ENCODE measurements around the gene MALL. TPM values are rescaled to one million over a fixed set of nuclear protein-coding genes. Genes with fewer than 3 reads are reported as not detected.

The MALL gene
- total and polyA plus RNA-seq, 4 donors, result 1.6 to 4.2 (median 2.7) TPM

DNA sequence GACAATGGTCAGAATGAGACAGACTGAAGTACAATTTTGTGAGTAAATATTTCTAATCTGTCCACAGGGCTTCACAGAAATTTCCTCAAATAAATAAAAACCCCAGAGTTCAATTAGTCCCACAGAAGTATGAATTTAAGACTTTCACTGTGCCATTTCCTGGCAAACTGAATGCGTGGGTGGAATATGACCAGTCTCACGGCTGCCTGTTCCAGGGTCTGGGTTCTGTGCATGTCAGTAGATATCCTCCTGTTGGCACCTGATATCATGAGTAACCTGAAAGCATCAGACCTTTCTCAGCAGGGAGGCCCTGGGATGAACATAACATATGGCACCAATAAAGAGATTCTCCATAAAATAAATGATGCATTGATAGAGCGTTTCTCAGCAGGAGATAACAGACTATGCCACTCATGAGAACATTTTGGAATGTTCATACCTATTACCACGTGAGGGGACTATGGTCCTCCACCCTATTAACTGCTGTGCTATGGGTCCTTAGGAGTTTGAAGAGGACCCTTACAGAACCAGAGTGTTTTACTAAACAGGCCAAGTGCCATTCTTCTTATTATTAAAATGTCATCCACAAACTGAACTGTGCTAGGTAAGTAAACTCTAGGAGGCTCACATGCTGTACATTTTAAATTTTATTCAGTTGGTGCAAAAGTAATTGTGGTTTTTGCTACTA is 10.6 kb upstream of the MALL start:
- no peak overlapping the region for H3K4me3 ChIP-seq (ENCODE audit: low read depth in 1 of 3, low read length in 3 of 3)
- H3K9ac ChIP-seq (ENCODE audit: low read depth in 1 of 2, low read length in 2 of 2), result no peak overlapping the region
- H3K36me3 ChIP-seq (ENCODE audit: control insufficient read depth in 4 of 4, insufficient read depth in 3 of 4, low read depth in 1 of 4, low read length in 3 of 4), result no peaks in the 10 kb centered on the region
- no peaks in the 10 kb centered on the region for H3K27me3 ChIP-seq (ENCODE audit: control insufficient read depth in 4 of 4, insufficient read depth in 4 of 4, low read length in 3 of 4)
- no peaks in the 10 kb centered on the region for H3K9me3 ChIP-seq (ENCODE audit: control insufficient read depth in 4 of 4, low read length in 3 of 4)
- H3K4me1 ChIP-seq (ENCODE audit: control insufficient read depth in 4 of 4, insufficient read depth in 4 of 4, low read length in 3 of 4), result no peaks in the 10 kb centered on the region
- no peak overlapping the region for H3K27ac ChIP-seq (ENCODE audit: low read depth in 1 of 2, low read length in 2 of 2)
- no peak for TF ChIP-seq GABPA (IDR thresholded peaks at IDR 0.05 in 1 of 2, conservative IDR thresholded peaks at IDR 0.05 in 1 of 2)
- no peak for TF ChIP-seq RAD21 (IDR thresholded peaks at IDR 0.05)
- TF ChIP-seq SP1 (IDR thresholded peaks at IDR 0.05), result no peak
- TF ChIP-seq, protein P1, sequence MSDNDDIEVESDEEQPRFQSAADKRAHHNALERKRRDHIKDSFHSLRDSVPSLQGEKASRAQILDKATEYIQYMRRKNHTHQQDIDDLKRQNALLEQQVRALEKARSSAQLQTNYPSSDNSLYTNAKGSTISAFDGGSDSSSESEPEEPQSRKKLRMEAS (IDR thresholded peaks at IDR 0.05), result no peak
- WGBS, result 88% methylated on average over 4 of the region's 4 CpGs
- no peak for DNase-seq (ENCODE audit: low spot score)

DNA sequence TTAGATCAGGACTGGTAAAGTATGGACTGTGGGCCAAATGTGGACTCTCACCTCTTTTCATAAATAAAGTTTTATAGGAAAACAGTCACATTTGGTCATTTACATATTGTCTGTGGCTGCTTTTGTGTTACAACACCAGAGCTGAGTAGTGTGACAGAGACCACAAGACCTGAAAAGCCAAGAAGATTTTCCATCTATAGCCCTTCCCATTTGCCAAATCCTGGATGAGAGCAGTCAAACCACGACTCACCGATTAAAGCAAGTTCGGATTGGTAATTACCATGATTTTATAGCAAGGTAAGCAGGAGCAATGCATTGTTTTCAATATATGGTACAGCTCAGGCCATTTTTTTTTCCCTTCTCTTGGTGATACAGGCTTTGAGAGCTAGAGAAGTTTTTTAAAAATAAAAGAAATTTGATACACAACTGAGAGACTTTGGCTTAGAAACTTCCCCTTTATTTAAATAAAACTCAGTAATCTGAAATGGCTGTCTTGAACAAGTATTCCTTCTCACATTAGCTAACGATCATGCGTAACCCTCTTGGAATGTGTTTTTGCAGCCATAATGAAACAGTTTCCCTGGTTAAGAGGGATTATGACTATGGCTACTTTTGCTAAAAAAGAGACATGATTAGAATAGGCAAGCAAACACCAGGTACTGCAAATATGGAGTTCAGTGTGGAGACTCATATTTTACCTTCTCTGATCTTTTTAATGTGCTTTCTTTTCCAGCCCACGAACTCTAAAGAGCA is 9.5 kb upstream of the MALL start:
- 88% methylated on average over 6 of the region's 6 CpGs for WGBS
- DNase-seq (ENCODE audit: low spot score), result no peak
- Histone ChIP-seq H3K4me1 (ENCODE audit: control insufficient read depth in 4 of 4, insufficient read depth in 4 of 4, low read length in 3 of 4) (no peaks in the 10 kb centered on the region), H3K4me3 (ENCODE audit: low read depth in 1 of 3, low read length in 3 of 3) (no peak overlapping the region), H3K27ac (ENCODE audit: low read depth in 1 of 2, low read length in 2 of 2) (no peak overlapping the region), H3K9ac (ENCODE audit: low read depth in 1 of 2, low read length in 2 of 2) (no peak overlapping the region), H3K27me3 (ENCODE audit: control insufficient read depth in 4 of 4, insufficient read depth in 4 of 4, low read length in 3 of 4) (no peaks in the 10 kb centered on the region), H3K36me3 (ENCODE audit: control insufficient read depth in 4 of 4, insufficient read depth in 3 of 4, low read depth in 1 of 4, low read length in 3 of 4) (no peaks in the 10 kb centered on the region), H3K9me3 (ENCODE audit: control insufficient read depth in 4 of 4, low read length in 3 of 4) (no peaks in the 10 kb centered on the region)
- TF ChIP-seq GABPA (IDR thresholded peaks at IDR 0.05 in 1 of 2, conservative IDR thresholded peaks at IDR 0.05 in 1 of 2) (no peak), FOXA1 (IDR thresholded peaks at IDR 0.05) (no peak)

DNA sequence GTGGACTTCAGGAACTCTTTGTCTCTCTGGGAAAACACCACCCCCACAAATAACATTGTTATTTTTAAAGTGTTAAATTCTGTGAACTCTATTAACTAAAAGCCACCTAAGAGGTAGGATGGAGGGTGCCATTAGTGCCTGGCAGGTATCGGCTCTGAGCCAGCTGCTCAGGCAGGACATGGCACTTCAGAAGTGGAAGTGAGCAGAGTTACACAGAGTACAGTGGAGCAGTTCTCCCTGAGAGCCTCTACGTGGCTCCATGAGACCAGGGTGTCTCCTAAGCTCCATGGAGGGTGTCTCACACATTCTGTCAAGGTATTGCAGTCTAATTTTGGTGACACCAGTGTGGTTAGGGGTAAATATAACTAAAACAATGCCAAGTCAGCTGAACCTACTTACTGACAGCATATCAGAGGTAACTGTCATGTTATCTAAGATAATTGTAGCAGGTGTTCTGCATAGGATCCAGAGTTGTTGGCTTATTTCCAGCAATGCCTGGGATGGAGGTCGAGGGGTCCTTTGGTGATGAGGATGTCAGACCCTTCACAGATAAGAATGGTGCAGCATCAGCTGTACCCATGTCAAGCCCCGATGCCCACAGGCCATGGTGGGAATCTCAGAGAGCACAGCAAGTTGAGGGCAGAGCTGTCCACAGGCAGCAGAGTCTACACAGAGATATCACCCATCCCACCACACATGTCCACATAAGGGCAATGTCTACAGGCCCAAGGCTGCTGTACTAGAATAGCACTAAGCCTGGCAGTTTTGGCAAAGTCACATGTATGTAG is 8.6 kb upstream of the MALL start:
- no peak overlapping the region for H3K9ac ChIP-seq (ENCODE audit: low read depth in 1 of 2, low read length in 2 of 2)
- H3K9me3 ChIP-seq (ENCODE audit: control insufficient read depth in 4 of 4, low read length in 3 of 4), result no peaks in the 10 kb centered on the region
- DNase-seq (ENCODE audit: low spot score), result no peak
- no peaks in the 10 kb centered on the region for H3K4me1 ChIP-seq (ENCODE audit: control insufficient read depth in 4 of 4, insufficient read depth in 4 of 4, low read length in 3 of 4)
- H3K4me3 ChIP-seq (ENCODE audit: low read depth in 1 of 3, low read length in 3 of 3), result no peak overlapping the region
- 90% methylated on average over 4 of the region's 4 CpGs for WGBS
- no peaks in the 10 kb centered on the region for H3K27me3 ChIP-seq (ENCODE audit: control insufficient read depth in 4 of 4, insufficient read depth in 4 of 4, low read length in 3 of 4)
- H3K36me3 ChIP-seq (ENCODE audit: control insufficient read depth in 4 of 4, insufficient read depth in 3 of 4, low read depth in 1 of 4, low read length in 3 of 4), result no peaks in the 10 kb centered on the region
- no peak overlapping the region for H3K27ac ChIP-seq (ENCODE audit: low read depth in 1 of 2, low read length in 2 of 2)
- TF ChIP-seq JUND (IDR thresholded peaks at IDR 0.05) (no peak), EGR1 (IDR thresholded peaks at IDR 0.05; ENCODE audit: low read depth in 2 of 2) (no peak), RXRA (IDR thresholded peaks at IDR 0.05) (no peak), FOXA2 (IDR thresholded peaks at IDR 0.05) (no peak), GABPA (IDR thresholded peaks at IDR 0.05 in 1 of 2, conservative IDR thresholded peaks at IDR 0.05 in 1 of 2) (no peak), HNF4A (conservative IDR thresholded peaks at IDR 0.05) (no peak), HNF4G (IDR thresholded peaks at IDR 0.05) (no peak), YY1 (IDR thresholded peaks at IDR 0.05) (no peak), NR2F2 (IDR thresholded peaks at IDR 0.05) (no peak), SP1 (IDR thresholded peaks at IDR 0.05) (no peak)
- TF ChIP-seq, protein P2, sequence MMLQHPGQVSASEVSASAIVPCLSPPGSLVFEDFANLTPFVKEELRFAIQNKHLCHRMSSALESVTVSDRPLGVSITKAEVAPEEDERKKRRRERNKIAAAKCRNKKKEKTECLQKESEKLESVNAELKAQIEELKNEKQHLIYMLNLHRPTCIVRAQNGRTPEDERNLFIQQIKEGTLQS (IDR thresholded peaks at IDR 0.05), result no peak
- TF ChIP-seq, protein P1 (IDR thresholded peaks at IDR 0.05), result no peak
- TF ChIP-seq, protein P3, sequence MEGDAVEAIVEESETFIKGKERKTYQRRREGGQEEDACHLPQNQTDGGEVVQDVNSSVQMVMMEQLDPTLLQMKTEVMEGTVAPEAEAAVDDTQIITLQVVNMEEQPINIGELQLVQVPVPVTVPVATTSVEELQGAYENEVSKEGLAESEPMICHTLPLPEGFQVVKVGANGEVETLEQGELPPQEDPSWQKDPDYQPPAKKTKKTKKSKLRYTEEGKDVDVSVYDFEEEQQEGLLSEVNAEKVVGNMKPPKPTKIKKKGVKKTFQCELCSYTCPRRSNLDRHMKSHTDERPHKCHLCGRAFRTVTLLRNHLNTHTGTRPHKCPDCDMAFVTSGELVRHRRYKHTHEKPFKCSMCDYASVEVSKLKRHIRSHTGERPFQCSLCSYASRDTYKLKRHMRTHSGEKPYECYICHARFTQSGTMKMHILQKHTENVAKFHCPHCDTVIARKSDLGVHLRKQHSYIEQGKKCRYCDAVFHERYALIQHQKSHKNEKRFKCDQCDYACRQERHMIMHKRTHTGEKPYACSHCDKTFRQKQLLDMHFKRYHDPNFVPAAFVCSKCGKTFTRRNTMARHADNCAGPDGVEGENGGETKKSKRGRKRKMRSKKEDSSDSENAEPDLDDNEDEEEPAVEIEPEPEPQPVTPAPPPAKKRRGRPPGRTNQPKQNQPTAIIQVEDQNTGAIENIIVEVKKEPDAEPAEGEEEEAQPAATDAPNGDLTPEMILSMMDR (IDR thresholded peaks at IDR 0.05; ENCODE audit: low read depth, low read length, missing input control), result no peak
- TF ChIP-seq, protein P4, sequence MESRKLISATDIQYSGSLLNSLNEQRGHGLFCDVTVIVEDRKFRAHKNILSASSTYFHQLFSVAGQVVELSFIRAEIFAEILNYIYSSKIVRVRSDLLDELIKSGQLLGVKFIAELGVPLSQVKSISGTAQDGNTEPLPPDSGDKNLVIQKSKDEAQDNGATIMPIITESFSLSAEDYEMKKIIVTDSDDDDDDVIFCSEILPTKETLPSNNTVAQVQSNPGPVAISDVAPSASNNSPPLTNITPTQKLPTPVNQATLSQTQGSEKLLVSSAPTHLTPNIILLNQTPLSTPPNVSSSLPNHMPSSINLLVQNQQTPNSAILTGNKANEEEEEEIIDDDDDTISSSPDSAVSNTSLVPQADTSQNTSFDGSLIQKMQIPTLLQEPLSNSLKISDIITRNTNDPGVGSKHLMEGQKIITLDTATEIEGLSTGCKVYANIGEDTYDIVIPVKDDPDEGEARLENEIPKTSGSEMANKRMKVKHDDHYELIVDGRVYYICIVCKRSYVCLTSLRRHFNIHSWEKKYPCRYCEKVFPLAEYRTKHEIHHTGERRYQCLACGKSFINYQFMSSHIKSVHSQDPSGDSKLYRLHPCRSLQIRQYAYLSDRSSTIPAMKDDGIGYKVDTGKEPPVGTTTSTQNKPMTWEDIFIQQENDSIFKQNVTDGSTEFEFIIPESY (IDR thresholded peaks at IDR 0.05), result no peak
- TF ChIP-seq, protein P5, sequence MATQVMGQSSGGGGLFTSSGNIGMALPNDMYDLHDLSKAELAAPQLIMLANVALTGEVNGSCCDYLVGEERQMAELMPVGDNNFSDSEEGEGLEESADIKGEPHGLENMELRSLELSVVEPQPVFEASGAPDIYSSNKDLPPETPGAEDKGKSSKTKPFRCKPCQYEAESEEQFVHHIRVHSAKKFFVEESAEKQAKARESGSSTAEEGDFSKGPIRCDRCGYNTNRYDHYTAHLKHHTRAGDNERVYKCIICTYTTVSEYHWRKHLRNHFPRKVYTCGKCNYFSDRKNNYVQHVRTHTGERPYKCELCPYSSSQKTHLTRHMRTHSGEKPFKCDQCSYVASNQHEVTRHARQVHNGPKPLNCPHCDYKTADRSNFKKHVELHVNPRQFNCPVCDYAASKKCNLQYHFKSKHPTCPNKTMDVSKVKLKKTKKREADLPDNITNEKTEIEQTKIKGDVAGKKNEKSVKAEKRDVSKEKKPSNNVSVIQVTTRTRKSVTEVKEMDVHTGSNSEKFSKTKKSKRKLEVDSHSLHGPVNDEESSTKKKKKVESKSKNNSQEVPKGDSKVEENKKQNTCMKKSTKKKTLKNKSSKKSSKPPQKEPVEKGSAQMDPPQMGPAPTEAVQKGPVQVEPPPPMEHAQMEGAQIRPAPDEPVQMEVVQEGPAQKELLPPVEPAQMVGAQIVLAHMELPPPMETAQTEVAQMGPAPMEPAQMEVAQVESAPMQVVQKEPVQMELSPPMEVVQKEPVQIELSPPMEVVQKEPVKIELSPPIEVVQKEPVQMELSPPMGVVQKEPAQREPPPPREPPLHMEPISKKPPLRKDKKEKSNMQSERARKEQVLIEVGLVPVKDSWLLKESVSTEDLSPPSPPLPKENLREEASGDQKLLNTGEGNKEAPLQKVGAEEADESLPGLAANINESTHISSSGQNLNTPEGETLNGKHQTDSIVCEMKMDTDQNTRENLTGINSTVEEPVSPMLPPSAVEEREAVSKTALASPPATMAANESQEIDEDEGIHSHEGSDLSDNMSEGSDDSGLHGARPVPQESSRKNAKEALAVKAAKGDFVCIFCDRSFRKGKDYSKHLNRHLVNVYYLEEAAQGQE (IDR thresholded peaks at IDR 0.05), result no peak

All from liver (tissue), 9 donors.